GM12865 (cell line): ENCODE results near the gene DEPDC1.
A peak's percentile ranks its signal among the peaks of the same experiment; 100 is the strongest.
"Not testable (repeated sequence)": the region's sequence is repeated elsewhere in the genome, so short reads cannot be mapped to it uniquely, and the experiment has no call there.

Experiments
- DNase-seq: peaks from one replicate; pipeline ENCODE4 v3.0.0; 2010; ENCODE audit warnings: low read depth
- H3K4me3 ChIP-seq: 2 replicates; pipeline ENCODE4 v1.5.1; 2011; ENCODE audit warnings: mild to moderate bottlenecking, low read depth, low read length, control low read depth
- CTCF ChIP-seq: IDR thresholded peaks from 2 replicates; pipeline ENCODE4 v1.5.1; 2011; ENCODE audit warnings: low read length, control low read depth, low read depth, inconsistent platforms; ENCODE audit not compliant: insufficient read depth; ENCODE audit errors: missing control alignments

DEPDC1 gene

GRCh38 chr1:68495532-68495931 lies 1.4 kb downstream of the DEPDC1 start:
- peak overlapping the region; percentile 85 for H3K4me3 ChIP-seq
- no peak for TF ChIP-seq CTCF
- no peak for DNase-seq

GRCh38 chr1:68493193-68493592 lies 3.7 kb downstream of the DEPDC1 start:
- TF ChIP-seq CTCF = no peak
- H3K4me3 ChIP-seq = no peak overlapping the region
- no peak for DNase-seq

- not testable (repeated sequence) for DNase-seq, H3K4me3 ChIP-seq
Measured at GRCh38 chr1:68492255-68492654, 4.6 kb downstream of the DEPDC1 start.

- DNase-seq = no peak
- TF ChIP-seq CTCF = no peak
- no peak overlapping the region for H3K4me3 ChIP-seq
Measured at GRCh38 chr1:68490046-68490651, 6.7 kb downstream of the DEPDC1 start.

- no peak for TF ChIP-seq CTCF
- no peak overlapping the region for H3K4me3 ChIP-seq
- DNase-seq = no peak
Measured at GRCh38 chr1:68485431-68486022, 11.4 kb downstream of the DEPDC1 start.

- H3K4me3 ChIP-seq = no peak overlapping the region
- TF ChIP-seq CTCF = no peak
- no peak for DNase-seq
Measured at GRCh38 chr1:68484618-68485017, 12.3 kb downstream of the DEPDC1 start.

GRCh38 chr1:68481041-68481440 lies 15.8 kb downstream of the DEPDC1 start:
- TF ChIP-seq CTCF = no peak
- DNase-seq = no peak
- H3K4me3 ChIP-seq = no peak overlapping the region
